Measurements from ENCODE around the gene FKBP2.

DNA sequence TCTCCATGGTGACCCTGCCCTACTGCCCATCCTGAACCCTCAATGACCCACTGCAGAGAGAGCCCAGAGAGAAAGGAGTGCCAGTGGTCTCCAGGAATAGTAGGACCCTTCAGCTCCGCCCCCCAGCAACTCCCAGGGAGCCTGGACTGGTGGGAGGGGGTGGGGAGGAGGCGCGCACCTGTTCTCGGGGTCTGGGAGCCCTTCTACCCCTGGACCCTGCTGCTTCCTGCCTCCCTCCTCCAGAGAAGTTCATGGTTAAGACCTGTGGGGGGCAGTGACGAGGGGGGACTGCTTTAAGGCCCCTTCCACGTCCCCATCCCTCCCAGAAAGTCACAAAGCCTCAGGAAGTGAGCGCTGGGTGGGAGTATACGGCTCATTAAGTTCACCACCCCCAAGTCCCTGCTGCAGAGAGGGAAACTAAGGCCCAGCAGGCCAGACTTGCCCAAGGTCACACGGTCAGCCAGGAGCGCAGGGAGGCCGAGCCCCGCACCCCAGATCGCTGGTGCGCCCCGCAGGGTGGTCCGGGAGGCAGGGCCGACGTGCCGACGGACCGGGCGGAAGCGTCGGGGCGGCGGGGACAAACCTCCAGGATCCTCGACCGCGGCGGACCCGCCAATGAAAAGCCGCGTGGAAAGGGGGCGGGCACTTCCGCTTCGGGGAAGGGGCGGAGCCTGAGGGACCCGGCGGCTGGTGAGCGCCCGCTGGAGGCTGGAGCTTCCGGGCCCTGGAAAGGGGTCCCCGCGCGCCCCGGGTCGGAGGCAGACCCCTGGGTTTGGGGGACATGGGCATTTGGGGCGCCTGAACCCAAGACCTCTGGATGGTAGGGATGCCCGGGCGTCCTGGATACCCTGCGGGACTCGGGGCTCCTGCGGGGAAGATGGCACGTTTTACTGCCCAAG, 15.0 kb upstream of the FKBP2 start, which contains the start of the genes NUDT22 and TRPT1:
- peak; percentile 88 to 92 for TF ChIP-seq POLR2A (IDR thresholded peaks at IDR 0.05)
- TF ChIP-seq, protein P1, sequence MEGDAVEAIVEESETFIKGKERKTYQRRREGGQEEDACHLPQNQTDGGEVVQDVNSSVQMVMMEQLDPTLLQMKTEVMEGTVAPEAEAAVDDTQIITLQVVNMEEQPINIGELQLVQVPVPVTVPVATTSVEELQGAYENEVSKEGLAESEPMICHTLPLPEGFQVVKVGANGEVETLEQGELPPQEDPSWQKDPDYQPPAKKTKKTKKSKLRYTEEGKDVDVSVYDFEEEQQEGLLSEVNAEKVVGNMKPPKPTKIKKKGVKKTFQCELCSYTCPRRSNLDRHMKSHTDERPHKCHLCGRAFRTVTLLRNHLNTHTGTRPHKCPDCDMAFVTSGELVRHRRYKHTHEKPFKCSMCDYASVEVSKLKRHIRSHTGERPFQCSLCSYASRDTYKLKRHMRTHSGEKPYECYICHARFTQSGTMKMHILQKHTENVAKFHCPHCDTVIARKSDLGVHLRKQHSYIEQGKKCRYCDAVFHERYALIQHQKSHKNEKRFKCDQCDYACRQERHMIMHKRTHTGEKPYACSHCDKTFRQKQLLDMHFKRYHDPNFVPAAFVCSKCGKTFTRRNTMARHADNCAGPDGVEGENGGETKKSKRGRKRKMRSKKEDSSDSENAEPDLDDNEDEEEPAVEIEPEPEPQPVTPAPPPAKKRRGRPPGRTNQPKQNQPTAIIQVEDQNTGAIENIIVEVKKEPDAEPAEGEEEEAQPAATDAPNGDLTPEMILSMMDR (IDR thresholded peaks at IDR 0.05) = peak in 2 of 4 experiments; percentile 20 to 56
- TF ChIP-seq POLR2AphosphoS5 (IDR thresholded peaks at IDR 0.05) = peak; percentile 89
